Activated CD4-positive, alpha-beta T cell treated with anti-CD3 and anti-CD28 coated beads, Interleukin-10, Interleukin-2, amounts not matched to agents 100 ng/mL and 50 ng/mL, durations not matched to agents 16 hours and 8 hours (primary cell): Measurements from ENCODE around the gene GNPTG.
A peak's percentile ranks its signal among the peaks of the same experiment; 100 is the strongest.

Experiments
- DNase-seq: peaks from one replicate; pipeline ENCODE4 v3.0.0-alpha.2; 2020

GNPTG gene

GRCh38 chr16:1351582-1352362 is at the start of gene GNPTG, which contains the start of gene TSR3:
GNPTG (plus strand) TSS chr16:1351931; CDS start chr16:1351966, 35 bp downstream.
TSR3 (minus strand) TSS chr16:1351878; CDS start chr16:1351804, 74 bp downstream.
- DNase-seq, result peak; percentile 93

GRCh38 chr16:1305823-1306222 is 45.9 kb upstream of the GNPTG start:
- DNase-seq, result no peak

- DNase-seq, result no peak
These were observed 45.4 kb upstream of the GNPTG start for GRCh38 chr16:1306334-1306733.

GRCh38 chr16:1308036-1308976 is 43.4 kb upstream of the GNPTG start:
- DNase-seq, result peak; percentile 62

GRCh38 chr16:1308977-1309885 is 42.5 kb upstream of the GNPTG start, which contains the start of gene UBE2I:
UBE2I (plus strand) TSS chr16:1309636; CDS start chr16:1314031, 4,395 bp downstream.
- DNase-seq, result peak; percentile 98

- peak; percentile 59 for DNase-seq
These were observed 41.6 kb upstream of the GNPTG start for GRCh38 chr16:1309888-1310831.

- DNase-seq, result peak; percentile 45
These were observed 40.9 kb upstream of the GNPTG start for GRCh38 chr16:1310832-1311200.

- DNase-seq, result no peak
These were observed 40.5 kb upstream of the GNPTG start for GRCh38 chr16:1311212-1311737.

GRCh38 chr16:1311738-1312466 is 39.8 kb upstream of the GNPTG start:
- no peak for DNase-seq

GRCh38 chr16:1312467-1312816 is 39.3 kb upstream of the GNPTG start:
- DNase-seq, result no peak

- no peak for DNase-seq
These were observed 38.8 kb upstream of the GNPTG start for GRCh38 chr16:1312903-1313302.

- no peak for DNase-seq
These were observed 37.9 kb upstream of the GNPTG start for GRCh38 chr16:1313721-1314369.

- no peak for DNase-seq
These were observed 37.2 kb upstream of the GNPTG start for GRCh38 chr16:1314399-1315068.

- no peak for DNase-seq
These were observed 36.4 kb upstream of the GNPTG start for GRCh38 chr16:1315081-1316032.

- no peak for DNase-seq
These were observed 35.7 kb upstream of the GNPTG start for GRCh38 chr16:1316033-1316405.

GRCh38 chr16:1317479-1318267 is 34.1 kb upstream of the GNPTG start:
- no peak for DNase-seq

GRCh38 chr16:1318268-1318545 is 33.5 kb upstream of the GNPTG start:
- DNase-seq, result no peak

GRCh38 chr16:1319041-1319440 is 32.7 kb upstream of the GNPTG start:
- DNase-seq, result no peak
